ENCODE data around the gene SERP2.

The SERP2 gene

DNA sequence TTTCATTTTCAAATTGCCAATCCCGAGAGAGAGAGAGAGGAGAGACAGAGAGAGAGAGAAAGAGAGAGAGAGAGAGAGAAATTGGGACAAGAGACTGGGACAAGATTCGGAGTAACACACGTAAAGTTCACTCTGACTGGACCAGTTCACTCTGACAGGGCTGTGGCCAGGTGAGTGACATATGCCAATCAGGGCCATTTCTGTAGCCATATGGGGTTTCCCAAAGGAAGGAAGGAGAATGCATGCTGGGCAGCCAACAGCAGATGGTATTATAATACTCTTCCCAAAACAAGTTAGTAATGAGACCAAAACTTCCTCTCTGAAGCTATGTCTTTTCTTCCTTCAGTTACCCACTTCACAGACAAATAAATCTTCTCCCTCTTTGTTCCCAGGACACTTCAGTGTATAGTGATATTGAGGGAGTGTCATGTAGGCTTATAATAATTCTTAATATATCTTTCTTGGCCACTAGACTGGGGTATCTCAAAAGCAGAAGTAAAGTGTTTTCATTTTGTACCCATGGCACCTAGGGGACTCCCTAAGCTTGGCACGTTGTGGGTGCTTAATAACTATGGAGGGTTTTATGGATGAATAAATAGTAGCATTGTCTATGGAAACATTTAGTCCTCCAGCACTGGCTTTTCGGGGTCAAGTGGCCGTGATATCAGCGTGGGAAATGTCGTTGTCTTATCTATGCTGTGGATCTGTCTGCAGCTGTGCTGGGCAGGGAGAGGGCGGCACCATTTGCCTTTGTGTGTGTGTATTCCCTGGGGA lies 51.6 kb downstream of the SERP2 start:
- H2AFZ ChIP-seq: no peak overlapping the region
- H3K27ac ChIP-seq: no peak overlapping the region
- H3K4me2 ChIP-seq (ENCODE audit: low read length): no peak overlapping the region
- no peaks in the 10 kb centered on the region for H3K4me1 ChIP-seq
- TF ChIP-seq, protein P1, sequence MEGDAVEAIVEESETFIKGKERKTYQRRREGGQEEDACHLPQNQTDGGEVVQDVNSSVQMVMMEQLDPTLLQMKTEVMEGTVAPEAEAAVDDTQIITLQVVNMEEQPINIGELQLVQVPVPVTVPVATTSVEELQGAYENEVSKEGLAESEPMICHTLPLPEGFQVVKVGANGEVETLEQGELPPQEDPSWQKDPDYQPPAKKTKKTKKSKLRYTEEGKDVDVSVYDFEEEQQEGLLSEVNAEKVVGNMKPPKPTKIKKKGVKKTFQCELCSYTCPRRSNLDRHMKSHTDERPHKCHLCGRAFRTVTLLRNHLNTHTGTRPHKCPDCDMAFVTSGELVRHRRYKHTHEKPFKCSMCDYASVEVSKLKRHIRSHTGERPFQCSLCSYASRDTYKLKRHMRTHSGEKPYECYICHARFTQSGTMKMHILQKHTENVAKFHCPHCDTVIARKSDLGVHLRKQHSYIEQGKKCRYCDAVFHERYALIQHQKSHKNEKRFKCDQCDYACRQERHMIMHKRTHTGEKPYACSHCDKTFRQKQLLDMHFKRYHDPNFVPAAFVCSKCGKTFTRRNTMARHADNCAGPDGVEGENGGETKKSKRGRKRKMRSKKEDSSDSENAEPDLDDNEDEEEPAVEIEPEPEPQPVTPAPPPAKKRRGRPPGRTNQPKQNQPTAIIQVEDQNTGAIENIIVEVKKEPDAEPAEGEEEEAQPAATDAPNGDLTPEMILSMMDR (IDR thresholded peaks at IDR 0.05): no peak
- no peaks in the 10 kb centered on the region for H3K79me2 ChIP-seq
- no peaks in the 10 kb centered on the region for H3K9me3 ChIP-seq (ENCODE audit: control insufficient read depth, low read length)
- H3K4me3 ChIP-seq (ENCODE audit: low read depth, low read length): no peak overlapping the region
- H3K36me3 ChIP-seq (ENCODE audit: control insufficient read depth, insufficient read depth, low read length): no peaks in the 10 kb centered on the region
- no peak overlapping the region for H3K9ac ChIP-seq
- no peaks in the 10 kb centered on the region for H3K27me3 ChIP-seq (ENCODE audit: control insufficient read depth, insufficient read depth, low read length)

DNA sequence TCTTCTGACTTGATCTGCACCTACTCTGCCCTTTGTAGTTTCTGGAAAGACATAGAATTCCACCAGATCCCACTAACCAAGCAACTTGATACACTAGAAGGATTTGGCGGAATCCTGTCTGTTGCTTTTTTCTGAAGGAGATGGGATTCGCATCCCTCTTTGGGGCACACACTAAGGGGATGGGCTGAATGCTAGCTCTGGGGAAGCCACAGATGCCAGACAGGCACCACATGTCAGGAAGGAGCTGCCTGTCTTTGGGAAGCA lies 52.1 kb downstream of the SERP2 start:
- Histone ChIP-seq H3K9me3 (ENCODE audit: control insufficient read depth, low read length) (no peaks in the 10 kb centered on the region), H3K27me3 (ENCODE audit: control insufficient read depth, insufficient read depth, low read length) (no peaks in the 10 kb centered on the region), H3K4me3 (ENCODE audit: low read depth, low read length) (no peak overlapping the region), H3K27ac (no peak overlapping the region), H3K4me2 (ENCODE audit: low read length) (no peak overlapping the region), H3K4me1 (no peaks in the 10 kb centered on the region), H3K9ac (no peak overlapping the region), H3K36me3 (ENCODE audit: control insufficient read depth, insufficient read depth, low read length) (no peaks in the 10 kb centered on the region), H2AFZ (no peak overlapping the region), H3K79me2 (no peaks in the 10 kb centered on the region)
- TF ChIP-seq, protein P1 (IDR thresholded peaks at IDR 0.05): no peak

DNA sequence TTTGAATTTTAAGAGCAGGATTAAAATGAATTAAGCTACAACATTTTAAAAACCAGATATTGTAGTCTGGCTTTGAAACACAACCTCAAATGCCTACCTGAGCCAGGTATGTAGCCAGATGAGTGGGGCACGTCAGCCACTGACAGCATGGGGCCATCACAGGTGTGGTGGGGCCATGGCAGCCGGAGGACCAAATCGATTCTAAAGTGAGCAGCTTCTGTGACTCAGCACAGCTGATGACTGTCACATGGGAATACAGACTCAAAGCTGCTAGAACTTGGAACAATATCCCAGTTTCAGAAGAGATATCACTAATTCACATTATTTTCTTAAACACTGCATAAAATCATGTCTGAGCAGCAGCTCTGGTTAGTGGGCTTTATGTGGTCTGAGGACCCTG lies 52.8 kb downstream of the SERP2 start:
- H3K4me3 ChIP-seq (ENCODE audit: low read depth, low read length): no peak overlapping the region
- H3K36me3 ChIP-seq (ENCODE audit: control insufficient read depth, insufficient read depth, low read length): no peaks in the 10 kb centered on the region
- H3K9ac ChIP-seq: no peak overlapping the region
- TF ChIP-seq, protein P1 (IDR thresholded peaks at IDR 0.05): no peak
- H3K27ac ChIP-seq: no peak overlapping the region
- no peaks in the 10 kb centered on the region for H3K79me2 ChIP-seq
- no peaks in the 10 kb centered on the region for H3K27me3 ChIP-seq (ENCODE audit: control insufficient read depth, insufficient read depth, low read length)
- no peak overlapping the region for H2AFZ ChIP-seq
- H3K4me2 ChIP-seq (ENCODE audit: low read length): no peak overlapping the region
- H3K4me1 ChIP-seq: no peaks in the 10 kb centered on the region
- no peaks in the 10 kb centered on the region for H3K9me3 ChIP-seq (ENCODE audit: control insufficient read depth, low read length)

DNA sequence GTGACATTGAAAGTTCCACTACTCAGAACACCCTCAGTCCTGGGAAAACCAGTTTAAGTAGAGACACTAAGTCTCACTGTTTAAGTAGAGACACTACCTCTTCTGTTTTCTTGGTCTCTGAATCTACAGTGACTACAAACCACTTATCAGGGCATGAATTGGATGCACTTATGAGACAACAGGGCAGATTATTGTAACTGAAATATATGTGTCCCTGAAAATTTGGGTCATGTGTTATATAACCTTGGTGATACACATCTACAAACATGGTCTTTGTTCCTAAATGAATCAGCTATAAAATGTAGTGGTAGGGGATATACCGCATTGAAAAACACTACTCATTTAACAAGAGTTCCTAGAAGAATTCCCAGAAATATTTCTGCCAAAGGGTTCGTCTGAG lies 55.7 kb downstream of the SERP2 start:
- TF ChIP-seq, protein P1 (IDR thresholded peaks at IDR 0.05): no peak
- H3K4me1 ChIP-seq: no peaks in the 10 kb centered on the region
- no peaks in the 10 kb centered on the region for H3K36me3 ChIP-seq (ENCODE audit: control insufficient read depth, insufficient read depth, low read length)
- no peak overlapping the region for H3K4me2 ChIP-seq (ENCODE audit: low read length)
- H3K4me3 ChIP-seq (ENCODE audit: low read depth, low read length): no peak overlapping the region
- no peak overlapping the region for H2AFZ ChIP-seq
- H3K9me3 ChIP-seq (ENCODE audit: control insufficient read depth, low read length): no peaks in the 10 kb centered on the region
- no peaks in the 10 kb centered on the region for H3K79me2 ChIP-seq
- H3K27me3 ChIP-seq (ENCODE audit: control insufficient read depth, insufficient read depth, low read length): no peaks in the 10 kb centered on the region
- H3K9ac ChIP-seq: no peak overlapping the region
- H3K27ac ChIP-seq: no peak overlapping the region

DNA sequence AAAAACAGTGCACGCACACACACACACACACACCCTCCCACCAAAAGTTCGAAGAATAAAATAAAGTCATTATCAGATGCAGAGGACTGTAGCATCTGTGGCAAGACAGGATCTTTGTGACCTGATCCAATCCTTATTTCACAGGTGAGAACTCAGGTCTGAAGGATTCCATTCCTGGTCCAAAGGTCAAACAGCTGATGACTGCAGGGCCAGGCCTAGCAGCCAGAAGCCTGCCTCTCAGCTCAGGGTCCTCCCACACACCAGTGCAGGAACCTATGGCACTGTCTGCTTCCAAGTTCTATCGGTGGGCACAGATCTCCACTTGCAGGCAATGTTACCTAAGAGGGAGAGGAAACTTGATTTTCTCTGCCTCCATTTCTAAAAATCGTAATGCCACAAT lies 57.5 kb downstream of the SERP2 start:
- no peak overlapping the region for H3K4me3 ChIP-seq (ENCODE audit: low read depth, low read length)
- no peak overlapping the region for H3K9ac ChIP-seq
- H3K27me3 ChIP-seq (ENCODE audit: control insufficient read depth, insufficient read depth, low read length): no peaks in the 10 kb centered on the region
- H3K4me1 ChIP-seq: no peaks in the 10 kb centered on the region
- H3K36me3 ChIP-seq (ENCODE audit: control insufficient read depth, insufficient read depth, low read length): no peaks in the 10 kb centered on the region
- no peaks in the 10 kb centered on the region for H3K79me2 ChIP-seq
- TF ChIP-seq, protein P1 (IDR thresholded peaks at IDR 0.05): no peak
- no peak overlapping the region for H2AFZ ChIP-seq
- H3K27ac ChIP-seq: no peak overlapping the region
- H3K4me2 ChIP-seq (ENCODE audit: low read length): no peak overlapping the region
- no peaks in the 10 kb centered on the region for H3K9me3 ChIP-seq (ENCODE audit: control insufficient read depth, low read length)
